ENCODE results near the gene NPAS3.

DNA sequence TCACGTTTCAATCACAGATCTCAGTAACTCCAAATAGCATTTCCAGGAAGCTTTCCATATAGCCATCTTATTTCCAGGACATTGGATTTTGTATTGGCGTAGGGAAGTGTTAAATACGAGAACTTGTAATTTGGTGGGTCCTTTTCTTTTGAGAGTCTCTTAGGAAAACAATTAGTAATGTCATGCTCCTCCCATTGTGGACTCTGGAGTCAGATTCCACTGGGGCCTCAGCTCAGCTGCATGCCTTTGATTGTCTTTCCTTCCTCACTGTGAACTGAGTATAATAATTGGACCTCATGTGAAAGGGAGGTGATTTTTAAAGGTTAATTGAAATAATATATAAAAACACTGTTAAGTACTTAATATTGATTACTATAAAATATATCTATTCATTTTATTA is 462.6 kb downstream of the NPAS3 start:
- TF ChIP-seq FOXP2 (optimal IDR thresholded peaks at IDR 0.05; ENCODE audit: borderline replicate concordance, extremely low read depth, extremely low read length, insufficient read depth) (no peak), SIN3A (IDR thresholded peaks at IDR 0.05; ENCODE audit: borderline replicate concordance, insufficient read depth, low read length) (no peak), POLR2AphosphoS5 (IDR thresholded peaks at IDR 0.05; ENCODE audit: low read depth, low read length) (no peak), TAF1 (IDR thresholded peaks at IDR 0.05; ENCODE audit: borderline replicate concordance, insufficient read depth, low read length) (no peak)
- TF ChIP-seq, protein P1, sequence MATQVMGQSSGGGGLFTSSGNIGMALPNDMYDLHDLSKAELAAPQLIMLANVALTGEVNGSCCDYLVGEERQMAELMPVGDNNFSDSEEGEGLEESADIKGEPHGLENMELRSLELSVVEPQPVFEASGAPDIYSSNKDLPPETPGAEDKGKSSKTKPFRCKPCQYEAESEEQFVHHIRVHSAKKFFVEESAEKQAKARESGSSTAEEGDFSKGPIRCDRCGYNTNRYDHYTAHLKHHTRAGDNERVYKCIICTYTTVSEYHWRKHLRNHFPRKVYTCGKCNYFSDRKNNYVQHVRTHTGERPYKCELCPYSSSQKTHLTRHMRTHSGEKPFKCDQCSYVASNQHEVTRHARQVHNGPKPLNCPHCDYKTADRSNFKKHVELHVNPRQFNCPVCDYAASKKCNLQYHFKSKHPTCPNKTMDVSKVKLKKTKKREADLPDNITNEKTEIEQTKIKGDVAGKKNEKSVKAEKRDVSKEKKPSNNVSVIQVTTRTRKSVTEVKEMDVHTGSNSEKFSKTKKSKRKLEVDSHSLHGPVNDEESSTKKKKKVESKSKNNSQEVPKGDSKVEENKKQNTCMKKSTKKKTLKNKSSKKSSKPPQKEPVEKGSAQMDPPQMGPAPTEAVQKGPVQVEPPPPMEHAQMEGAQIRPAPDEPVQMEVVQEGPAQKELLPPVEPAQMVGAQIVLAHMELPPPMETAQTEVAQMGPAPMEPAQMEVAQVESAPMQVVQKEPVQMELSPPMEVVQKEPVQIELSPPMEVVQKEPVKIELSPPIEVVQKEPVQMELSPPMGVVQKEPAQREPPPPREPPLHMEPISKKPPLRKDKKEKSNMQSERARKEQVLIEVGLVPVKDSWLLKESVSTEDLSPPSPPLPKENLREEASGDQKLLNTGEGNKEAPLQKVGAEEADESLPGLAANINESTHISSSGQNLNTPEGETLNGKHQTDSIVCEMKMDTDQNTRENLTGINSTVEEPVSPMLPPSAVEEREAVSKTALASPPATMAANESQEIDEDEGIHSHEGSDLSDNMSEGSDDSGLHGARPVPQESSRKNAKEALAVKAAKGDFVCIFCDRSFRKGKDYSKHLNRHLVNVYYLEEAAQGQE (IDR thresholded peaks at IDR 0.05; ENCODE audit: insufficient read depth in 1 of 2, low read depth in 2 of 2, low read length in 2 of 2), result no peak

All from PFSK-1 (cell line).